Measurements from ENCODE around the gene NR3C2. TPM values are rescaled to one million over a fixed set of nuclear protein-coding genes. Genes with fewer than 3 reads are reported as not detected.

Gene NR3C2
- total RNA-seq, 2 experiments from 2014 or later, result 2.0 to 5.2 TPM

- TF ChIP-seq EZH2phosphoT487 (IDR thresholded peaks at IDR 0.05; ENCODE audit: borderline replicate concordance, low read depth, low read length) (no peak), CTCF (conservative IDR thresholded peaks at IDR 0.05; ENCODE audit: low read length) (no peak)
- Histone ChIP-seq H2AFZ (ENCODE audit: low read length) (no peak overlapping the region), H3K4me3 (ENCODE audit: low read depth, low read length, poor library complexity, severe bottlenecking) (no peak overlapping the region), H3K9me3 (ENCODE audit: low read length) (no peaks in the 10 kb centered on the region), H3K79me2 (ENCODE audit: insufficient read depth, low read depth, low read length) (no peaks in the 10 kb centered on the region), H3K9me2 (ENCODE audit: insufficient read depth, low read length) (no peaks in the 10 kb centered on the region), H3K4me2 (ENCODE audit: low read length) (no peak overlapping the region), H3K27ac (ENCODE audit: low read depth, low read length, poor library complexity, severe bottlenecking) (no peak overlapping the region), H3K4me1 (ENCODE audit: insufficient read depth, low read length, poor library complexity, severe bottlenecking) (no peaks in the 10 kb centered on the region), H3K36me3 (ENCODE audit: insufficient read depth, low read length) (no peaks in the 10 kb centered on the region), H4K20me1 (ENCODE audit: insufficient read depth, low read length) (no peaks in the 10 kb centered on the region)
- no TSS peak for BruUV-seq (replicated peaks)
- ChIA-PET CTCF (ENCODE audit: unreplicated experiment) (no interaction called here), POLR2A (interaction anchor here (1.2 kb wide), 1 partner anchor 21 kb away, joined by 4 read pairs; no protein-coding TSS in a partner anchor)
- DNase-seq (ENCODE audit: low spot score), result no peak
- intact Hi-C loops (cut with micrococcal nuclease; ENCODE audit: unreplicated experiment), result no loop called here
Measured at GRCh38 chr4:148161601-148162000, 280.6 kb downstream of the NR3C2 start.

DNA sequence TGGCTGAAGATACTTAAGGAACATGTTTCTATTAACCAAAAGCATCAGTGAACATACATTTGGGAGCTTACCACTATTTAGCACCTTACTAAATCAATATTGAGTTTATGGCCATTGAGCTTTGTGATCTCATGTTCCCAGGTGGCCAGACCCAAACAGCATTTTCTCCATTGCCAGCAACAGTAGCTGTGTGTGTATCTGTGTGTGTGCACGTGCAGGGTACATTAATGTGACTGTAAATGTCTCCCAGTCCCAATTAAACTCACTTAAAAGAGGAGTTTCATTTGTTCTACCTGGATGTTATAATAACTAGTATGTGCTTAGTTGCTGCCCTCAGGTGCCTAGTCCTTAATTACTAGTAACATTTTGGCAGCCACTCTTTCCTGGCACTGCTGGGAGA is 282.4 kb downstream of the NR3C2 start:
- Histone ChIP-seq H3K27ac (ENCODE audit: low read depth, low read length, poor library complexity, severe bottlenecking) (no peak overlapping the region), H3K4me3 (ENCODE audit: low read depth, low read length, poor library complexity, severe bottlenecking) (no peak overlapping the region), H3K36me3 (ENCODE audit: insufficient read depth, low read length) (no peaks in the 10 kb centered on the region), H3K9me3 (ENCODE audit: low read length) (no peaks in the 10 kb centered on the region), H4K20me1 (ENCODE audit: insufficient read depth, low read length) (no peaks in the 10 kb centered on the region), H3K4me1 (ENCODE audit: insufficient read depth, low read length, poor library complexity, severe bottlenecking) (no peaks in the 10 kb centered on the region), H3K9me2 (ENCODE audit: insufficient read depth, low read length) (no peaks in the 10 kb centered on the region), H3K4me2 (ENCODE audit: low read length) (no peak overlapping the region), H2AFZ (ENCODE audit: low read length) (no peak overlapping the region), H3K79me2 (ENCODE audit: insufficient read depth, low read depth, low read length) (no peaks in the 10 kb centered on the region)
- ChIA-PET CTCF (ENCODE audit: unreplicated experiment) (no interaction called here), POLR2A (interaction anchor here (0.6 to 0.9 kb wide), 2 partner anchors 50 to 95 kb away, joined by 3 read pairs; no protein-coding TSS in a partner anchor)
- TF ChIP-seq CTCF (conservative IDR thresholded peaks at IDR 0.05; ENCODE audit: low read length), result no peak
- no peak for TF ChIP-seq EZH2phosphoT487 (IDR thresholded peaks at IDR 0.05; ENCODE audit: borderline replicate concordance, low read depth, low read length)
- intact Hi-C loops (cut with micrococcal nuclease; ENCODE audit: unreplicated experiment), result no loop called here
- no peak for DNase-seq (ENCODE audit: low spot score)
- BruUV-seq (replicated peaks), result no TSS peak

- intact Hi-C loops (cut with micrococcal nuclease; ENCODE audit: unreplicated experiment), result no loop called here
- Histone ChIP-seq H3K27ac (ENCODE audit: low read depth, low read length, poor library complexity, severe bottlenecking) (no peak overlapping the region), H4K20me1 (ENCODE audit: insufficient read depth, low read length) (no peaks in the 10 kb centered on the region), H3K9me2 (ENCODE audit: insufficient read depth, low read length) (no peaks in the 10 kb centered on the region), H3K79me2 (ENCODE audit: insufficient read depth, low read depth, low read length) (no peaks in the 10 kb centered on the region), H3K4me1 (ENCODE audit: insufficient read depth, low read length, poor library complexity, severe bottlenecking) (no peaks in the 10 kb centered on the region), H3K4me2 (ENCODE audit: low read length) (no peak overlapping the region), H3K9me3 (ENCODE audit: low read length) (no peaks in the 10 kb centered on the region), H3K4me3 (ENCODE audit: low read depth, low read length, poor library complexity, severe bottlenecking) (no peak overlapping the region), H2AFZ (ENCODE audit: low read length) (no peak overlapping the region), H3K36me3 (ENCODE audit: insufficient read depth, low read length) (no peaks in the 10 kb centered on the region)
- CTCF ChIA-PET (ENCODE audit: unreplicated experiment), result no interaction called here
- no TSS peak for BruUV-seq (replicated peaks)
- no peak for DNase-seq (ENCODE audit: low spot score)
- POLR2A ChIA-PET, result no interaction called here
- TF ChIP-seq EZH2phosphoT487 (IDR thresholded peaks at IDR 0.05; ENCODE audit: borderline replicate concordance, low read depth, low read length) (no peak), CTCF (conservative IDR thresholded peaks at IDR 0.05; ENCODE audit: low read length) (no peak)
Measured at GRCh38 chr4:148154769-148155168, 287.4 kb downstream of the NR3C2 start.

All from OCI-LY7 (cell line).